GM12892 (cell line): ENCODE results near the gene CHIT1.

Experiments
- POLR2A ChIP-seq: IDR thresholded peaks from 2 replicates; pipeline ENCODE4 v1.6.1; 2011; ENCODE audit warnings: low read depth, low read length, control low read depth
- POLR2AphosphoS5 ChIP-seq: IDR thresholded peaks from 2 replicates; pipeline ENCODE4 v1.6.1; 2011; ENCODE audit warnings: low read depth, low read length, control low read depth
- TAF1 ChIP-seq: IDR thresholded peaks from 2 replicates; pipeline ENCODE4 v1.6.1; 2011; ENCODE audit warnings: low read depth, mild to moderate bottlenecking, control low read depth, low read length, borderline replicate concordance

DNA sequence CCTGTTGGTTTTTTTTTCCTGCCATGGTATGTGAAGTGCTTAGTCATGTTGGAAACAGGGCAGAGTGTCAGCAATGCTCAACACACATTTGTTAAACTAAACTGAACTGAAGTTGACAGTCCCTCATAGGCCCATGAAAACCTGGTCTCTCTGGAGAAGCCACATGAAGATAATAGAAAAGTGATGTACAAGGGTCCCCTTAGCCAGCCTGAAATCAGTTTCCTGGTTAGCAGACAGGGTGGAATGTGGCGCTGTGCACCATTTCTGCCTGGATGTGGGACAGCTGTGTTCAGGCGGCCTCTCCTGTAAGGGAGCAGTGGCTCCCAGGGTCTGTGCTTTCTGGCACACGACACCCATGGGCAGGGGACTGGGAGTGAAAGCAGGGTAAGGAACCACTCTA lies 33.1 kb downstream of the CHIT1 start:
- no peak for TF ChIP-seq POLR2A
- TF ChIP-seq TAF1: no peak
- TF ChIP-seq POLR2AphosphoS5: no peak
